ENCODE results near the gene STXBP5L.

Gene STXBP5L

DNA sequence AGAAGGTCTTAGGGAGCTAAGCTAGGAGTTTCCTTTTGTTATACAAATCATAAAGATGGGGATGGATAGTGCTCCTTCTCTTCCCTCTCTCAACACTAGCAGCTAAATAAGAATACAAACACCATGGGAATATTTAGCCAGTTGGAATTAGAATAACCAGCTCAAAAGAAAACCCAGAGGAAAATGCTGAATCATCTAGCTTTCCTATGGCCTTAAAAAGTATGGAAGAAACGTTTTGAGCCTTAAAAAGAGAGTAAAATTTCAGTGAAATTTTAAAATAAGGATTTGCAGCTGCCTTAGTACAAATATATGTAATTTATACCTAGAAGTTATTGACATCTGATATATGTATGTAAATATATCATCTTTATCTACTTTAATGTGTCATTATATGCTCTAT, 245.8 kb downstream of the STXBP5L start:
- TF ChIP-seq ZFP3 (CRISPR knock-in tag; IDR thresholded peaks at IDR 0.05): no peak
- no peak for TF ChIP-seq PPARA (CRISPR knock-in tag; IDR thresholded peaks at IDR 0.05; ENCODE audit: borderline replicate concordance)
- TF ChIP-seq, protein P1, sequence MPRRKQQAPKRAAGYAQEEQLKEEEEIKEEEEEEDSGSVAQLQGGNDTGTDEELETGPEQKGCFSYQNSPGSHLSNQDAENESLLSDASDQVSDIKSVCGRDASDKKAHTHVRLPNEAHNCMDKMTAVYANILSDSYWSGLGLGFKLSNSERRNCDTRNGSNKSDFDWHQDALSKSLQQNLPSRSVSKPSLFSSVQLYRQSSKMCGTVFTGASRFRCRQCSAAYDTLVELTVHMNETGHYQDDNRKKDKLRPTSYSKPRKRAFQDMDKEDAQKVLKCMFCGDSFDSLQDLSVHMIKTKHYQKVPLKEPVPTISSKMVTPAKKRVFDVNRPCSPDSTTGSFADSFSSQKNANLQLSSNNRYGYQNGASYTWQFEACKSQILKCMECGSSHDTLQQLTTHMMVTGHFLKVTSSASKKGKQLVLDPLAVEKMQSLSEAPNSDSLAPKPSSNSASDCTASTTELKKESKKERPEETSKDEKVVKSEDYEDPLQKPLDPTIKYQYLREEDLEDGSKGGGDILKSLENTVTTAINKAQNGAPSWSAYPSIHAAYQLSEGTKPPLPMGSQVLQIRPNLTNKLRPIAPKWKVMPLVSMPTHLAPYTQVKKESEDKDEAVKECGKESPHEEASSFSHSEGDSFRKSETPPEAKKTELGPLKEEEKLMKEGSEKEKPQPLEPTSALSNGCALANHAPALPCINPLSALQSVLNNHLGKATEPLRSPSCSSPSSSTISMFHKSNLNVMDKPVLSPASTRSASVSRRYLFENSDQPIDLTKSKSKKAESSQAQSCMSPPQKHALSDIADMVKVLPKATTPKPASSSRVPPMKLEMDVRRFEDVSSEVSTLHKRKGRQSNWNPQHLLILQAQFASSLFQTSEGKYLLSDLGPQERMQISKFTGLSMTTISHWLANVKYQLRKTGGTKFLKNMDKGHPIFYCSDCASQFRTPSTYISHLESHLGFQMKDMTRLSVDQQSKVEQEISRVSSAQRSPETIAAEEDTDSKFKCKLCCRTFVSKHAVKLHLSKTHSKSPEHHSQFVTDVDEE (CRISPR knock-in tag; IDR thresholded peaks at IDR 0.05): no peak
- TF ChIP-seq, protein P2, sequence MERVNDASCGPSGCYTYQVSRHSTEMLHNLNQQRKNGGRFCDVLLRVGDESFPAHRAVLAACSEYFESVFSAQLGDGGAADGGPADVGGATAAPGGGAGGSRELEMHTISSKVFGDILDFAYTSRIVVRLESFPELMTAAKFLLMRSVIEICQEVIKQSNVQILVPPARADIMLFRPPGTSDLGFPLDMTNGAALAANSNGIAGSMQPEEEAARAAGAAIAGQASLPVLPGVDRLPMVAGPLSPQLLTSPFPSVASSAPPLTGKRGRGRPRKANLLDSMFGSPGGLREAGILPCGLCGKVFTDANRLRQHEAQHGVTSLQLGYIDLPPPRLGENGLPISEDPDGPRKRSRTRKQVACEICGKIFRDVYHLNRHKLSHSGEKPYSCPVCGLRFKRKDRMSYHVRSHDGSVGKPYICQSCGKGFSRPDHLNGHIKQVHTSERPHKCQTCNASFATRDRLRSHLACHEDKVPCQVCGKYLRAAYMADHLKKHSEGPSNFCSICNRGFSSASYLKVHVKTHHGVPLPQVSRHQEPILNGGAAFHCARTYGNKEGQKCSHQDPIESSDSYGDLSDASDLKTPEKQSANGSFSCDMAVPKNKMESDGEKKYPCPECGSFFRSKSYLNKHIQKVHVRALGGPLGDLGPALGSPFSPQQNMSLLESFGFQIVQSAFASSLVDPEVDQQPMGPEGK (CRISPR knock-in tag; IDR thresholded peaks at IDR 0.05; ENCODE audit: borderline replicate concordance): no peak
- TF ChIP-seq ZC3H10 (CRISPR knock-in tag; IDR thresholded peaks at IDR 0.05): no peak
- TF ChIP-seq OSR1 (CRISPR knock-in tag; IDR thresholded peaks at IDR 0.05): no peak
- TF ChIP-seq, protein P3, sequence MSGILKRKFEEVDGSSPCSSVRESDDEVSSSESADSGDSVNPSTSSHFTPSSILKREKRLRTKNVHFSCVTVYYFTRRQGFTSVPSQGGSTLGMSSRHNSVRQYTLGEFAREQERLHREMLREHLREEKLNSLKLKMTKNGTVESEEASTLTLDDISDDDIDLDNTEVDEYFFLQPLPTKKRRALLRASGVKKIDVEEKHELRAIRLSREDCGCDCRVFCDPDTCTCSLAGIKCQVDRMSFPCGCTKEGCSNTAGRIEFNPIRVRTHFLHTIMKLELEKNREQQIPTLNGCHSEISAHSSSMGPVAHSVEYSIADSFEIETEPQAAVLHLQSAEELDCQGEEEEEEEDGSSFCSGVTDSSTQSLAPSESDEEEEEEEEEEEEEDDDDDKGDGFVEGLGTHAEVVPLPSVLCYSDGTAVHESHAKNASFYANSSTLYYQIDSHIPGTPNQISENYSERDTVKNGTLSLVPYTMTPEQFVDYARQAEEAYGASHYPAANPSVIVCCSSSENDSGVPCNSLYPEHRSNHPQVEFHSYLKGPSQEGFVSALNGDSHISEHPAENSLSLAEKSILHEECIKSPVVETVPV (CRISPR knock-in tag; IDR thresholded peaks at IDR 0.05): no peak
- no peak for TF ChIP-seq ZFP30 (CRISPR knock-in tag; IDR thresholded peaks at IDR 0.05)
- TF ChIP-seq ARNTL (CRISPR knock-in tag; IDR thresholded peaks at IDR 0.05; ENCODE audit: borderline replicate concordance, low read depth): no peak
- no peak for TF ChIP-seq TCF4 (CRISPR knock-in tag; IDR thresholded peaks at IDR 0.05; ENCODE audit: borderline replicate concordance)
- TF ChIP-seq ESRRG (CRISPR knock-in tag; IDR thresholded peaks at IDR 0.05): no peak
- TF ChIP-seq, protein P4, sequence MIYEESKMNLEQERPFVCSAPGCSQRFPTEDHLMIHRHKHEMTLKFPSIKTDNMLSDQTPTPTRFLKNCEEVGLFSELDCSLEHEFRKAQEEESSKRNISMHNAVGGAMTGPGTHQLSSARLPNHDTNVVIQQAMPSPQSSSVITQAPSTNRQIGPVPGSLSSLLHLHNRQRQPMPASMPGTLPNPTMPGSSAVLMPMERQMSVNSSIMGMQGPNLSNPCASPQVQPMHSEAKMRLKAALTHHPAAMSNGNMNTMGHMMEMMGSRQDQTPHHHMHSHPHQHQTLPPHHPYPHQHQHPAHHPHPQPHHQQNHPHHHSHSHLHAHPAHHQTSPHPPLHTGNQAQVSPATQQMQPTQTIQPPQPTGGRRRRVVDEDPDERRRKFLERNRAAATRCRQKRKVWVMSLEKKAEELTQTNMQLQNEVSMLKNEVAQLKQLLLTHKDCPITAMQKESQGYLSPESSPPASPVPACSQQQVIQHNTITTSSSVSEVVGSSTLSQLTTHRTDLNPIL (CRISPR knock-in tag; IDR thresholded peaks at IDR 0.05; ENCODE audit: low read depth): no peak
- no peak for TF ChIP-seq ISL1 (CRISPR knock-in tag; IDR thresholded peaks at IDR 0.05)
- no peak for TF ChIP-seq RARB (CRISPR knock-in tag; IDR thresholded peaks at IDR 0.05)
- TF ChIP-seq TOX (CRISPR knock-in tag; IDR thresholded peaks at IDR 0.05; ENCODE audit: borderline replicate concordance): no peak
- no peak for TF ChIP-seq GLIS3 (CRISPR knock-in tag; IDR thresholded peaks at IDR 0.05)
- no peak for TF ChIP-seq CSDC2 (CRISPR knock-in tag; IDR thresholded peaks at IDR 0.05)
- TF ChIP-seq ZNF8 (CRISPR knock-in tag; IDR thresholded peaks at IDR 0.05): no peak
- no peak for TF ChIP-seq BACH2 (CRISPR knock-in tag; IDR thresholded peaks at IDR 0.05; ENCODE audit: borderline replicate concordance)
- no peak for ATAC-seq

DNA sequence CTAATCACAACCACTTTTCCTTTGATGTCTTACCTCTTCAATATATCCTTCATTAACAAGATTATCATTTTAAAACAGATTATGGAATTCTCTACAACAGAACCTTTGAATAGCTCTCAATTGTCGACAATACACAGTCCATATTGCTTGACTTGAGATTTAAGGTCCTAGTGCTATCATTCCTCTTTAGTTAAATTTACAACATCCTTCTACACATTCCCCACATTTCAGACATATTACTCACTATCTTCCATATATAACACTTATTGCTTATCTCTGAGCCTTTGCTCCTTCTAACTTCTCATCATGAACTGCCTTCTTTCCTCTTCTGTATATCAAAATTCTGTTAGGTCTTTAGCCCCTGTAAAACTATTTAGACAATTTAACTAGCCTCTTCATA, 247.0 kb downstream of the STXBP5L start:
- TF ChIP-seq, protein P1 (CRISPR knock-in tag; IDR thresholded peaks at IDR 0.05): no peak
- peak; percentile 63 for TF ChIP-seq ISL1 (CRISPR knock-in tag; IDR thresholded peaks at IDR 0.05)
- TF ChIP-seq ZFP3 (CRISPR knock-in tag; IDR thresholded peaks at IDR 0.05): no peak
- no peak for TF ChIP-seq ZNF70 (CRISPR knock-in tag; IDR thresholded peaks at IDR 0.05)
- TF ChIP-seq ZNF565 (CRISPR knock-in tag; conservative IDR thresholded peaks at IDR 0.05; ENCODE audit: low read depth): no peak
- TF ChIP-seq ESRRG (CRISPR knock-in tag; IDR thresholded peaks at IDR 0.05): no peak
- no peak for TF ChIP-seq ZFP30 (CRISPR knock-in tag; IDR thresholded peaks at IDR 0.05)
- no peak for TF ChIP-seq OSR1 (CRISPR knock-in tag; IDR thresholded peaks at IDR 0.05)
- no peak for ATAC-seq

Data from SK-N-SH treated with all-trans-retinoic acid at 6 μM for 48 hours (cell line).